AG04449 (cell line): ENCODE data around the gene TOMM20L.

Source experiments
- CTCF ChIA-PET: fragments of 350-600 bp; formaldehyde crosslinking; extraction: SDS; loops from one replicate; lab custom pipeline; 2021; ENCODE audit warnings: antibody characterized with exemption; lab: Yijun Ruan, JAX
- POLR2A ChIA-PET: fragments of 400-600, 350-600 bp; formaldehyde crosslinking; extraction: SDS; loops from one replicate; lab custom pipeline; 2020; ENCODE audit warnings: antibody characterized with exemption, inconsistent platforms; lab: Yijun Ruan, JAX
- DNase-seq: peaks from one replicate; pipeline ENCODE4 v3.0.0-alpha.2; 2010; ENCODE audit warnings: low read depth, low spot score
- H3K4me3 ChIP-seq: 2 replicates; pipeline ENCODE4 v1.5.1; 2011; ENCODE audit warnings: low read depth, mild to moderate bottlenecking, control low read depth, low read length
- TF ChIP-seq, protein P1 (sequence below): IDR thresholded peaks from one replicate; pipeline ENCODE4 v1.5.1; 2011; ENCODE audit warnings: mild to moderate bottlenecking, moderate library complexity, low read length, control low read depth, inconsistent platforms; ENCODE audit not compliant: insufficient read depth; ENCODE audit errors: missing control alignments

TOMM20L gene

DNA sequence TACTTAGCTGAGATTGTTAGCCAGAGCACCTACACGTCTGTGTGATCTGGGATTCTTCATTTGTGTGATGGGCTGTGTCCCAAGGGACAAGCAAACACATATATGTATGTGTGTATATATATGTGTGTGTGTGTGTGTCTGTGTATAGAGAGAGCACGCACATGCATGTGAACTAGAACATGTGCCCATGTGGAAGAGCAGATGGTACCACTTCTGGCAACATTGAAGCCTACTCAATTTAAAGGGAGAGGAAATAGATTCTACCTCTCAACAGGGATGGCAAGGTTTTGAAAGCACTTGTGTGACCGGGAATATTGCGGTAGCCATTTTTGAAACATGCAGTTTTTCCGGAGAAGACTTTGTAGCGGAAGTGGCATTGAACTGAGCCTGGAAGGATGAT is 1.4 kb downstream of the TOMM20L start:
- CTCF ChIA-PET = interaction anchor here (1.0 to 6.0 kb wide), 14 partner anchors 9 to 289 kb away, joined by 3 to 48 read pairs (median 9); partner anchors contain the start of genes ARID4A, KIAA0586 and TIMM9
- no peak overlapping the region for H3K4me3 ChIP-seq
- TF ChIP-seq, protein P1, sequence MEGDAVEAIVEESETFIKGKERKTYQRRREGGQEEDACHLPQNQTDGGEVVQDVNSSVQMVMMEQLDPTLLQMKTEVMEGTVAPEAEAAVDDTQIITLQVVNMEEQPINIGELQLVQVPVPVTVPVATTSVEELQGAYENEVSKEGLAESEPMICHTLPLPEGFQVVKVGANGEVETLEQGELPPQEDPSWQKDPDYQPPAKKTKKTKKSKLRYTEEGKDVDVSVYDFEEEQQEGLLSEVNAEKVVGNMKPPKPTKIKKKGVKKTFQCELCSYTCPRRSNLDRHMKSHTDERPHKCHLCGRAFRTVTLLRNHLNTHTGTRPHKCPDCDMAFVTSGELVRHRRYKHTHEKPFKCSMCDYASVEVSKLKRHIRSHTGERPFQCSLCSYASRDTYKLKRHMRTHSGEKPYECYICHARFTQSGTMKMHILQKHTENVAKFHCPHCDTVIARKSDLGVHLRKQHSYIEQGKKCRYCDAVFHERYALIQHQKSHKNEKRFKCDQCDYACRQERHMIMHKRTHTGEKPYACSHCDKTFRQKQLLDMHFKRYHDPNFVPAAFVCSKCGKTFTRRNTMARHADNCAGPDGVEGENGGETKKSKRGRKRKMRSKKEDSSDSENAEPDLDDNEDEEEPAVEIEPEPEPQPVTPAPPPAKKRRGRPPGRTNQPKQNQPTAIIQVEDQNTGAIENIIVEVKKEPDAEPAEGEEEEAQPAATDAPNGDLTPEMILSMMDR = no peak
- POLR2A ChIA-PET = no interaction called here
- no peak for DNase-seq

DNA sequence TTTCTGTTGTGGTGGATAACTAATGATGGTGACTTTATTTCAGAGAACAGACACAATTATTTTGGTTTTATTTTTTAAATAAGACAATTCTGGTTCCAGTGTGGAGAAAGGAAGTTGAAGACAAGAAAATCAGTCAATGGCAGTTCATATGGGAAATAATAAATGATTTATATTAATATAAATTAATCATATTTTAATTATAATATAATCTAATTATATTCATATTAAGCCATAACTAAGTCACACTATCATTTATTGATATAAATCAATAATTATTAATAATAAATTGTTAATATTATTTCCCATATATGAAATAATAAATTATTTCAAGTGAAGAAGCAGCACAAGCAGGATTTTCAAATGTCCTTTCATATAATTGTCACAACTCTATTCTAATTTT is 2.8 kb downstream of the TOMM20L start:
- TF ChIP-seq, protein P1 = no peak
- POLR2A ChIA-PET = no interaction called here
- H3K4me3 ChIP-seq = no peak overlapping the region
- CTCF ChIA-PET = interaction anchor here (0.9 to 6.0 kb wide), 4 partner anchors 11 to 321 kb away, joined by 3 to 48 read pairs (median 20); no protein-coding TSS in a partner anchor
- DNase-seq = no peak

DNA sequence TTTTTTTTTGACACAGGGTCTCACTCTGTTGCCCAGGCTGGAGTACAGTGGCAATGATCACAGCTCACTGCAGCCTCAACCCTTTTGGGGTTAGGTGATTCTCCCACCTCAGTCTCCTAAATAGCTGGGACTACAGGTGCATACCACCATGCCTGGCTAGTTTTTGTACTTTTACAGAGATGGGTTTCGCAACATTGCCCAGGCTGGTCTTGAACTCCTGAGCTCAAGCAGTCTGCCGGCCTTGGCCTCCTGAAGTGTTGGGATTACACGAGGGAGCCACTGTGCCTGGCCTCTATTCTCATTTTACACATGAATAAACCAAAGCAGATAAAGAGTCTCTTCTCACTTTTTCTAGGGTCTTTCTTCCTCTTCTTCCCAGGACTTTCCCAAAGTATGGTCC is 3.2 kb downstream of the TOMM20L start:
- POLR2A ChIA-PET = no interaction called here
- CTCF ChIA-PET = interaction anchor here (0.9 to 5.1 kb wide), 4 partner anchors 11 to 322 kb away, joined by 3 to 35 read pairs (median 4); no protein-coding TSS in a partner anchor
- no peak for DNase-seq
- TF ChIP-seq, protein P1 = no peak
- H3K4me3 ChIP-seq = no peak overlapping the region

DNA sequence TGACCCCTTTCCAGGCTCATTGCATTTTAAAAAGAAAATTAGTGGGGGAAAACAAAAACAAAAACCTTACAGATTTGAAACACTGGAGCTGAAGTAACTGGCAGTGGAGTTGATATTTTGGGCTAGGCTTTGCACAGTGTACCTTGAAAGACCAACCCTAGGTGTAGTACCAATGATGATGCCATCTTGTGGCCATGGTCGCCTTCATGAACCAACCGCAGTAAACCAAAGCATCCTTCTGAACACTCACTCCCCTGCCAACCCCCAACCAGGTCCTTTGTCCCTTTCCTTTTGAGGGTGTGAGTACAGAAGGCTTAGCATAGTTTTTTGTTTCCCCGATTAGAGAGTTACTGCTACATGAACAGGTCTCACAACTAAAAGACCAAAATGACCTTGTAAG is 5.9 kb downstream of the TOMM20L start:
- no peak for DNase-seq
- H3K4me3 ChIP-seq = no peak overlapping the region
- ChIA-PET POLR2A (no interaction called here), CTCF (interaction anchor here (1.7 kb wide), 1 partner anchor 9 kb away, joined by 4 read pairs; no protein-coding TSS in a partner anchor)
- TF ChIP-seq, protein P1 = no peak

DNA sequence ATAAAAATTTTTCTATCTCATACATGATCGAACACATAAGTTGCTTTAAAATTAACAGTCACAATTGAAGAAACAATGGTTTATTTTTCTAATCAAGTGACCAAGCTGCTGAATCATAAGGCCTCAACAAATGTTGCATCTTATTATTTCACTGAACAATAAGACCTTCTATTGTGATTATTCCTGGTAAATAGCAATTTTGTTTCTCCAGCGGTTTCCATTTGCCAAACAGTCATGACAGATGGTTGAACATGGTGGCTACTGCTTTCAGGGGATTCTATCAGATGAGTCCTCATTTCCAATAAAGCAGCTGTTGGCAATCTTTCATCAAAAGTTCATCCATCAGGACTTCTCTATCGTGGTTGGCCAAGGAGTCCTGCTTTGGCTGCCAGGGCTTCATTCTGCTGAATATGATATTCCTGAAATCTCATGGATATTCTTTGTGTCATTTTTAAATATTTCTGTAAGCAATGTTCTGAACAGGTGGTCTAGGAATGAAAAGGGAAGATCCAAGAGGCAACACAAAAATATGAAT is 13.0 kb downstream of the TOMM20L start:
- TF ChIP-seq, protein P1 = no peak
- POLR2A ChIA-PET = no interaction called here
- no peak overlapping the region for H3K4me3 ChIP-seq
- CTCF ChIA-PET = interaction anchor here (3.7 kb wide), 1 partner anchor 12 kb away, joined by 35 read pairs; the partner anchor contains the start of gene TOMM20L
- no peak for DNase-seq

DNA sequence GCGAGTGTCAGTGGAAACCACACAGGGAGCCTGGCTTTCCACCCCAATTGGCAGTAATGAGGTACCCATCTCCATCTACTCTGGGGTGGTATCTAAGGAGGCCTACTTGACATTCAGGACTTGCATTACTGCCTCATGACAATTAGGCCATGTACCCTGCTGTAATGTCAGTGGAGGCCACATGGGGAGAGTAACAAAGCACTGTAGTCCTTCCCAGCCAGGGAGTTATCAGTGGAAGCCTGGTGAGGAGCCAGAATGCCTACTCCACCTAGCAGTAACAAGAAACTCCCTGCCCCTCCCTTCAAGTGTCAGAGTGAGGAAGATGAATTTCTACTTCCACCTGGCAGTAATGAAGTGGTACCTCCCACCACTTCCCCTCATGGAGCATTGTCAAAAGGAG is 19.1 kb downstream of the TOMM20L start:
- TF ChIP-seq, protein P1 = no peak
- H3K4me3 ChIP-seq = no peak overlapping the region
- ChIA-PET POLR2A (no interaction called here), CTCF (interaction anchor here (1.2 kb wide), 1 partner anchor 15 kb away, joined by 4 read pairs; no protein-coding TSS in a partner anchor)
- DNase-seq = no peak
